ENCODE data around the gene SRP14.
"Not testable (repeated sequence)": the region's sequence is repeated elsewhere in the genome, so short reads cannot be mapped to it uniquely, and the experiment has no call there.

The SRP14 gene

DNA sequence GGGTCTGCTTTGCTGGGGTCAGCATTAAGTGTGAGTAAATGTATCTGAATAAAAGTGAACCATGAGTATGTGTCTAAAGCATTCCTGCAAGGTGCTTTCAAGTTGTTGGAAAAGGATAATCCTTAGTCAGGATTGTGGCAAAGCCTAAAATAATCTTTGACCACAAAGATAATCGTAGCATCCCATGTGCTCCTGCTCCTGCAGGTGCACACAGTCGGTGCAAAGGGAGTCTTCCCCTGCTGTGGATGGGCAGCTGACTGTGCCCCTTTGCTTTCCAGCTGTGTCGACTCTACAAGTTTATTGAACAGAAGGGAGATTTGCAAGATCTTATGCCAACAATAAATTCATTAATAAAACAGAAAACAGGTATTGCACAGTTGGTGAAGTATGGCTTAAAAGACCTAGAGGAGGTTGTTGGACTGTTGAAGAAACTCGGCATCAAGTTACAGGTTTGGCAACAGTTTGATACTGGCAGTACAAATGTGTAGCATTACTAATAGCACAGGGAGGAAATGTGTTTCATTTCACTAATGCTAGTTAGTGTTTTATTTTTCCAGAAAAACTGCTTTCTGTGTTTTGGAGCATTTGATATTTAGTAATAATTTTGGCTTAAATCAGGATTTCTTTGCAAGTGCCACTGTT is 22.6 kb downstream of the SRP14 start:
- DNase-seq = no peak

DNA sequence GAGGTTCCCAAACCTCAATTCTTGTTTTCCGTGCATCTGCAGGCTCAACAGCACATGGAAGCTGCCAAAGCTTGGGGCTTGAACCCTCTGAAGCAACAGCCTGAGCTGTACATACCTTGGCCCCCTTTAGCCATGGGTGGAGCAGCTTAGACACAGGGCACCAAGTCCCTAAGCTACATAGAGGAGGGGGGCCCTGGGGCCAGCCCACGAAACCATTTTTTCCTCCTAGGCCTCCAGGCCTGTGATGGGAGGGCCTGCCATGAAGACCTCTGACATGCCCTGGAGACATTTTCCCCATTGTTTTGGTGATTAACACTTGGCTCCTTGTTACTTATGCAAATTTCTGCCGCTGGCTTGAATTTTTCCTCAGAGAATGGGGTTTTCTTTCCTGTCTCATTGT is 24.6 kb downstream of the SRP14 start:
- no peak for DNase-seq

DNA sequence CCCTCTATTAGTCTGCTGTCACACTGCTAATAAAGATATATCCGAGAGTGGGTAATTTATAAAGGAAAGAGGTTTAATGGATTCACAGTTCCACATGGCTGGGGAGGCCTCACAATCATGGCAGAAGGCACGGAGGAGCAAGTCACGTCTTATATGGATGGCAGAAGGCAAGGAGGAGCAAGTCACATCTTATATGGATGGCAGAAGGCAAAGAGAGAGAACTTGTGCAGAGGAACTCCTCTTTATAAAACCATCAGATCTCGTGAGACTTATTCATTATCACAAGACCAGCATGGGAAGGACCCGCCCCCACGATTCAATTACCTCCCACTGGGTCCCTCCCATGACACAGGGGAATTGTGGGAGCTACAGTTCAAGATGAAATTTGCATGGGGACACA is 25.6 kb downstream of the SRP14 start:
- DNase-seq = not testable (repeated sequence)

GRCh38 chr15:40011303-40011702 is 27.7 kb downstream of the SRP14 start:
- no peak for DNase-seq

GRCh38 chr15:40010686-40011085 is 28.3 kb downstream of the SRP14 start:
- DNase-seq = no peak

- DNase-seq = no peak
Measured at GRCh38 chr15:40008061-40008765, 30.8 kb downstream of the SRP14 start.

GRCh38 chr15:40006646-40007045 is 32.3 kb downstream of the SRP14 start:
- DNase-seq = no peak

- DNase-seq = no peak
Measured at GRCh38 chr15:40006003-40006402, 33.0 kb downstream of the SRP14 start.

DNA sequence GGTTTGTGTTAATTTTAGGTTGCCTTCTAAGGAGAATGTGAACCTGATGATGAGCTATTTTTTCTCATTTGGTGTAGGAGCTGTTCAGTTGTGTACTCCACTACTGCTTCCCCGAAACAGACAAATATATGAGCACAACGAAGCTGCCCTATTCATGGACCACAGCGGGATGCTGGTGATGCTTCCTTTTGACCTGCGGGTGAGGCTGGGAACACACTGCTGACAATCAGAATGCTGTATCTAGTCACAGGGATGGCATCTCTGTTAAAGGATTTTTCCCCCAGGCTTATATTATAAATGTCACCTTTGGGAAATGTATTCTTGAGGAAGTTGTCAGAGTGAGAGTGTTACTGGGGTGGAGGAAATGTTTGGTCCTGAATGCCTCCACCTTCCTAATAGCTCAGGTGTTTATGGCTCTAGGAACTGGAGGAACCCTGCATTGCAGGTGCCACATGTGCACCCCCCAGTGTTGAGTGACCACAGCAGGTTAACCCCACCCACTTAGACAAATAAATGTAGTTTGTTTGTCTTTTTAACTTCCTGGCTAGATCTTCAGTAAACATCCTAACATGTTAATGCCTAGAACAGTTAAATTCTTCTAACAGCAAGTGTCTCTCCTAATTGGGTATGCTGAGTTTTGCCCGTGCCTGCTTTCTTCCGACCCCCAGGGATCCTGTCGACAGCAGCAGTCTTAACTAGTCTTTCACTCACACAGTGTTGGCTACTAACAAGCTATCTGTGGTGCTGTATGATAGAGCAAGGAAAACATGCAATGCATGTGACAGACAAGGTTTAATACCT is 35.7 kb downstream of the SRP14 start:
- no peak for DNase-seq

DNA sequence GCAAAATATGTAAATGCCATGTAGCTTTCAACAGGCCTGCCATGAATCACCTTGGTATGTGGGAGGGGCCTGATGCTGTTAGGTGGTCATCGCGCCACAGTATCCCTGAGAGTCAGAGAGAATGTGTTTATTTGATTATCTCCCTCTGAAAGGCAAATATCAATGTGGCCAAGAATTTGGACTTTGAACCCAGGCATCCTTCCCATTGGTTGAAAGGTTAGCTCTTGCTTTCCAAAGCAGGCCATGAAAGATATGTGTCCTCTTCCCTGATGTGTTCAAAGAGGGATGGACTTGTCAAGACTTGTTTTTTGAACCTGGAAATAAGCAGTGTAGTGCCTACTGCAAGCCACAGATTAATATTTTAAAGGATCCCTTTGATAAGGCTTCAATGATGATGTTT is 36.7 kb downstream of the SRP14 start:
- DNase-seq = no peak

- no peak for DNase-seq
Measured at GRCh38 chr15:39999538-40000200, 39.3 kb downstream of the SRP14 start.

DNA sequence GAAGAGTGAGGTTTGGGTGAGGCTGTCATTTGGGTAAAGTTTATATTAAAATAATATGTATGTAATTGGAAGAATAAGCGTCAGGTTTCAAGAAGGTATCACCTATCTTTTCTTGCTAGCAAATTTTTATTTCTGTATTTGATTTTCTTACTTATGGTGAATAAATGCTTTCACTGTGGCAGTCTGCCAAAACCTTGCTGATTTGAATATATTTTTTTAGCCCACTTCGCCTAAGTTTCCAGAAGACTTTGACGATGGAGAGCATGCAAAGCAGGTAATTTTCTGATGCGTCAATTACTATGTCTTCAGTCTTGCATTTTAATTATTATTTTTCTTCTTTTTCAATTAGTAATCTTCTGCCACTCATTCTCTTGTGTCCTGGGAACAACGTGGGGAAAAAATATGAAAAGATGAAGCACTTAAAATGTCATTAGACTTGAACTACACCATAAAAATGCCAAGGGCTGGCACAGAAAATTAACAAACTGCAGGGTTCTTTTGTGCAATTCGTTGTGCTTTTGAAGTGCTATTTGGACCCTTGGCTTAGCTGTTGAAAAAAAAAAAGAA is 40.4 kb downstream of the SRP14 start:
- no peak for DNase-seq

DNA sequence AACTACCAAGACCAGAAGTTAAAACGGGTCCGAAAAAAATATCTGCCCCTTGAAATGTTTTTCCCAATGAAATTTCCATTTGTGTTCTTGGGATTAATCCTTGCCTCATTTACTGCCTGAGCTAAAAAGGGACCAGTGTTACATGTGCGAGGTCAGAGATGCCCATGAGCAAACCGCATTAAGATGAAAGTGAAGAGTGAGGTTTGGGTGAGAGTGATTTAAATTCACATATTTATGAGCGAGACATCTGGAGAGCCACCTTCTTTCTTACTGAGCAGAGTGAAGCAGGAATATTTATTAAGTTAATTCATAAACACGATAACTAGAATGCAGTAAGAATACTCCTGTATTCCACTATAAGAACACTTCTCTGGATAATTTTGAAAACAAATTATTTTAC is 41.3 kb downstream of the SRP14 start:
- DNase-seq = no peak

GRCh38 chr15:39997031-39997430 is 42.0 kb downstream of the SRP14 start:
- no peak for DNase-seq

GRCh38 chr15:39996228-39996627 is 42.8 kb downstream of the SRP14 start:
- not testable (repeated sequence) for DNase-seq

DNA sequence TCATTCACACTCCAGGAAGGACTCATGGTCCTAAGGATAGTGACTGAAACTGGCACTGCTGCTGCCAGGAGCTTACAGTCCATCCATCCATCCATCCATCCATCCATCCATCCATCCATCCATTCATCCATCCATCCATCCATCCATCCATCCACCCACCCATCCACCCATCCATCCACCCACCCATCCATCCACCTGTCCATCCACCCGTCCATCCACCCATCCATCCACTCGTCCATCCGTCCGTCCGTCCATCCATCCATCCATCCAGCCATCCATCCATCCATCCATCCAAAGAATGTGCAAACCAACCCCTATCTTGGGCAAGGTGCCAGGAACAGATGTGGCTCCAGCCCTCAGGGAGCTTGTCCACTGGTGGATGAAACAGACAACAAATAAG is 46.0 kb downstream of the SRP14 start:
- DNase-seq = not testable (repeated sequence)

DNA sequence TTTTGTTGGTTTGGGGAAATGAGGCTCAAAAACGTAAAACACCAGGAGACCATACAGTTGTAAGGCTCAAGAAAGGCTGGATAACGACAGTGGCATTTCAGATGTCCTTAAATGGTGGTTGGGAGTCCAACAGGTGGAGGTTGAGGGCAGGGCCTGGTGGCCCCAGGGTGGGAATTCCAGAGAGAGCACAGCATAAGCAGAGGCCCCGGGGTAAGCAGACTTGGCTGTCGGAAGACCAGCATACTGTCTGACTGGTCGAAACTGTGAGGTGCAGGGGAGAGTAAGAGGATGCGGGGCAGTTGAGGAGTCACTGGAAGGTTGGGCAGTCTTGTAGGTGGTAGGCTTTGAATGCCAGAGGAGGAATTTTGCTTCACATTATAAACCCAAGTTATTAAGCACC is 48.3 kb downstream of the SRP14 start:
- DNase-seq = no peak

- DNase-seq = no peak
Measured at GRCh38 chr15:39987821-39988220, 51.2 kb downstream of the SRP14 start.

All from activated CD4-positive, alpha-beta T cell treated with anti-CD3 and anti-CD28 coated beads for 1 hour (primary cell).